SKM-1 (cell line): ENCODE results near the gene XPC.

Experiments
- DNase-seq: peaks from one replicate; lab custom pipeline; 2025; ENCODE audit not compliant: unreplicated experiment; lab: John Stamatoyannopoulos, UW

The XPC gene

GRCh38 chr3:14137004-14137403 is 41.4 kb downstream of the XPC start:
- DNase-seq, result no peak

GRCh38 chr3:14135581-14135980 is 42.8 kb downstream of the XPC start:
- no peak for DNase-seq

- no peak for DNase-seq
Measured at GRCh38 chr3:14134291-14134690, 44.1 kb downstream of the XPC start.

GRCh38 chr3:14133876-14134275 is 44.5 kb downstream of the XPC start:
- DNase-seq, result no peak

GRCh38 chr3:14133188-14133800 is 45.1 kb downstream of the XPC start:
- DNase-seq, result no peak

- no peak for DNase-seq
Measured at GRCh38 chr3:14132689-14133088, 45.7 kb downstream of the XPC start.

- no peak for DNase-seq
Measured at GRCh38 chr3:14132120-14132519, 46.3 kb downstream of the XPC start.

- no peak for DNase-seq
Measured at GRCh38 chr3:14131134-14131533, 47.3 kb downstream of the XPC start.

- no peak for DNase-seq
Measured at GRCh38 chr3:14130707-14131106, 47.7 kb downstream of the XPC start.

- no peak for DNase-seq
Measured at GRCh38 chr3:14130230-14130629, 48.2 kb downstream of the XPC start.

- no peak for DNase-seq
Measured at GRCh38 chr3:14129296-14129695, 49.1 kb downstream of the XPC start.

GRCh38 chr3:14128724-14129123 is 49.7 kb downstream of the XPC start:
- no peak for DNase-seq

- no peak for DNase-seq
Measured at GRCh38 chr3:14127516-14128161, 50.8 kb downstream of the XPC start.

GRCh38 chr3:14126887-14127505 is 51.4 kb downstream of the XPC start:
- DNase-seq, result no peak

- DNase-seq, result no peak
Measured at GRCh38 chr3:14126017-14126886, 52.1 kb downstream of the XPC start.

- DNase-seq, result no peak
Measured at GRCh38 chr3:14125193-14126016, 53.0 kb downstream of the XPC start.

- peak; percentile 99 for DNase-seq
Measured at GRCh38 chr3:14124615-14125192, 53.7 kb downstream of the XPC start, which contains the start of the genes CHCHD4 and TMEM43. TSS of gene CHCHD4 (minus strand) at chr3:14124870. CDS start at chr3:14124676, 194 bp downstream. TSS of gene TMEM43 (plus strand) at chr3:14125052. CDS start at chr3:14125194, 142 bp downstream.

- peak; percentile 43 for DNase-seq
Measured at GRCh38 chr3:14124223-14124614, 54.2 kb downstream of the XPC start.

- no peak for DNase-seq
Measured at GRCh38 chr3:14123308-14124222, 54.8 kb downstream of the XPC start.
